ENCODE measurements around the gene PON3. TPM values are rescaled to one million over a fixed set of nuclear protein-coding genes. Genes with fewer than 3 reads are reported as not detected.

PON3 gene
- total RNA-seq, 2 experiments from 2014 or later = not detected

DNA sequence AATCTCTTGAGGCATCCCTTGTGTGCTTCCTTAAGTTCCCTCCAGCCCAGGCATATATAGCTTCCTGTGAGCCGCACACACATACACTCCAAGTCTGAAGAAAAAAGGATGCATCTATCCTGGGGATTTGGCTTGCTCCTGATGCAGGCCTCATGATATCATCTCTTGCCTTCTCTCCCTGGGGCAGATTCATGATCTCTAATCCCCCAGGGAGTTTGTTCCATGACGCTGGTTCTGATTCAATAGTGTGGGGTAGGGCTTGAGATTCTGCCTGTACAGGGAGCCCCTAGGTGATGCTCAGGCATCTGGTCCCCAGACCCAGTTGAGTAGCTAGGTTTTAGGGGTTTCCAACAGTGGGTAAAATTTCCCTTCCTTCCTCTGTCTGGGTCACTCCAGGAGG lies 73.3 kb downstream of the PON3 start:
- Mint-ChIP-seq H3K4me3 (no peak overlapping the region), H3K36me3 (ENCODE audit: low read depth) (no peaks in the 10 kb centered on the region), H3K27me3 (peaks cover 4% of the 10 kb centered on the region), H3K27ac (no peak overlapping the region), H3K9me3 (no peaks in the 10 kb centered on the region), H3K4me1 (peaks cover 7% of the 10 kb centered on the region)
- CTCF ChIA-PET = no interaction called here
- POLR2A ChIA-PET = no interaction called here
- no peak for DNase-seq

GRCh38 chr7:95322396-95322795 lies 73.8 kb downstream of the PON3 start:
- no peak for DNase-seq
- no peak overlapping the region for H3K27ac Mint-ChIP-seq
- H3K36me3 Mint-ChIP-seq (ENCODE audit: low read depth) = no peaks in the 10 kb centered on the region
- ChIA-PET CTCF (no interaction called here), POLR2A (no interaction called here)
- no peaks in the 10 kb centered on the region for H3K9me3 Mint-ChIP-seq
- no peak overlapping the region for H3K4me3 Mint-ChIP-seq
- peaks cover 4% of the 10 kb centered on the region for H3K27me3 Mint-ChIP-seq
- peaks cover 7% of the 10 kb centered on the region for H3K4me1 Mint-ChIP-seq

GRCh38 chr7:95321720-95322119 lies 74.5 kb downstream of the PON3 start:
- H3K4me1 Mint-ChIP-seq = peaks cover 7% of the 10 kb centered on the region
- ChIA-PET CTCF (no interaction called here), POLR2A (no interaction called here)
- H3K36me3 Mint-ChIP-seq (ENCODE audit: low read depth) = no peaks in the 10 kb centered on the region
- no peak overlapping the region for H3K27ac Mint-ChIP-seq
- DNase-seq = no peak
- no peaks in the 10 kb centered on the region for H3K9me3 Mint-ChIP-seq
- H3K4me3 Mint-ChIP-seq = no peak overlapping the region
- peaks cover 4% of the 10 kb centered on the region for H3K27me3 Mint-ChIP-seq

DNA sequence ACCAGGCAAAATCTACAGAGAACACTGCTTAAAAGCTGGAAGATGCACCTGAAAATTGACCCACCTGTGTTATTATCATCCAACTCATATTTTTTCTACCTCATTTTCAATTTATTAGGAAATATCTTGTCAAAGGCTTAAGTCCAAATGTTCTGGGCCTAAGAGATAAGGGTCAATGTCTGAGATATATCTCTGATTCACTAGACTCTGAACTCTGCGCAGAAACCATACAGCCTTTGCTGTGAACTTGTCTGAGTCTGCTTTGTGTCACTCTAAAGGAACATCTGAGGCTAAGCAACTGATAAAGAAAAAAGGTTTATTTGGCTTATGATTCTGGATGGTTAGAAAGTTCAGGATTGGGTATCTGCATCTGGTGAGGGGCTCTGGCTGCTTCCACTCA lies 75.5 kb downstream of the PON3 start:
- peaks cover 7% of the 10 kb centered on the region for H3K4me1 Mint-ChIP-seq
- H3K27me3 Mint-ChIP-seq = no peaks in the 10 kb centered on the region
- CTCF ChIA-PET = interaction anchor here (1.0 kb wide), 1 partner anchor 10 kb away, joined by 3 read pairs; no protein-coding TSS in a partner anchor
- no peak overlapping the region for H3K4me3 Mint-ChIP-seq
- H3K27ac Mint-ChIP-seq = no peak overlapping the region
- no peaks in the 10 kb centered on the region for H3K9me3 Mint-ChIP-seq
- DNase-seq = no peak
- H3K36me3 Mint-ChIP-seq (ENCODE audit: low read depth) = no peaks in the 10 kb centered on the region
- POLR2A ChIA-PET = no interaction called here

DNA sequence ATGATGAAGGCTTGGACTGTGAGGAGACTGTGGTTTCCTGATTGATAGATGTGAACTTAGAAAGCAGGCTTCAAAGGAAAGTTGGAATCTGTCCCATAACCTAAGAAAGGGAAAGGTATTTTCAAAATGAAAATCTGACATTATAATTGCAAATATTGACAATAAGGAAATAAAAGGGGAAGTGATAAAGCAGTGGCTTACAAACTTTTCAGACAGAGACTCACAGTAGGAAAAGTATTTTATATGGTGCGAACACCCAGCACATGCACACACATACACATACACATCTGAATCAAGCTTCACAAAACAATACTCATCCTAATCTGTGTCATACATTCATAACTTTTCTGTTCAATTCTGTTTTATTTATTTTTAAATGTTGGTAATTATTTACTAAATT lies 76.6 kb downstream of the PON3 start:
- Mint-ChIP-seq H3K27ac (no peak overlapping the region), H3K4me3 (no peak overlapping the region), H3K9me3 (no peaks in the 10 kb centered on the region), H3K27me3 (peaks cover 2% of the 10 kb centered on the region), H3K4me1 (peaks cover 1% of the 10 kb centered on the region), H3K36me3 (ENCODE audit: low read depth) (no peaks in the 10 kb centered on the region)
- ChIA-PET POLR2A (no interaction called here), CTCF (no interaction called here)
- DNase-seq = no peak

GRCh38 chr7:95318501-95319100 lies 77.6 kb downstream of the PON3 start:
- Mint-ChIP-seq H3K36me3 (ENCODE audit: low read depth) (no peaks in the 10 kb centered on the region), H3K27me3 (peaks cover 2% of the 10 kb centered on the region), H3K27ac (no peak overlapping the region), H3K4me3 (no peak overlapping the region), H3K9me3 (no peaks in the 10 kb centered on the region), H3K4me1 (no peaks in the 10 kb centered on the region)
- POLR2A ChIA-PET = no interaction called here
- CTCF ChIA-PET = no interaction called here
- no peak for DNase-seq

DNA sequence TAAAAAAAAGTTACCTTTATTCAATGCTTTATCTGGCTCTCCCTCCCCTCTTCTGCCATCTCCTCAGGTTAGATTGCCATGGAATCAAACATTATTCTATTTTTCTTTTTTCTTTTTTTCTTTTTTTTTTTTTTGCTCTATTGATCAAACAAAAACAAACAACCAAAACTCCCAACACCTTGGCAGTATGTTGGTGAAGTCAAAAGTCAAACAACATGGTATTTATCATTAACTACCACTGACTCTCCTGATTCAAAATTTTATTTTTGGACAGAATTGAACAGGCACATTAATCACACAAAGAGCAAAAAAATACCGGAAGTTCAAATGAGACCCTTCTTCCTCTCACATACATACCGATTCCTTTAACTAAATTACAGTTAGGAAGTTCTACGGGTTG lies 78.2 kb downstream of the PON3 start:
- H3K27me3 Mint-ChIP-seq = peaks cover 2% of the 10 kb centered on the region
- POLR2A ChIA-PET = no interaction called here
- H3K36me3 Mint-ChIP-seq (ENCODE audit: low read depth) = no peaks in the 10 kb centered on the region
- no peak overlapping the region for H3K4me3 Mint-ChIP-seq
- CTCF ChIA-PET = interaction anchor here (0.7 kb wide), 1 partner anchor 878 kb away, joined by 3 read pairs; no protein-coding TSS in a partner anchor
- H3K4me1 Mint-ChIP-seq = no peaks in the 10 kb centered on the region
- no peak overlapping the region for H3K27ac Mint-ChIP-seq
- DNase-seq = no peak
- H3K9me3 Mint-ChIP-seq = no peaks in the 10 kb centered on the region

DNA sequence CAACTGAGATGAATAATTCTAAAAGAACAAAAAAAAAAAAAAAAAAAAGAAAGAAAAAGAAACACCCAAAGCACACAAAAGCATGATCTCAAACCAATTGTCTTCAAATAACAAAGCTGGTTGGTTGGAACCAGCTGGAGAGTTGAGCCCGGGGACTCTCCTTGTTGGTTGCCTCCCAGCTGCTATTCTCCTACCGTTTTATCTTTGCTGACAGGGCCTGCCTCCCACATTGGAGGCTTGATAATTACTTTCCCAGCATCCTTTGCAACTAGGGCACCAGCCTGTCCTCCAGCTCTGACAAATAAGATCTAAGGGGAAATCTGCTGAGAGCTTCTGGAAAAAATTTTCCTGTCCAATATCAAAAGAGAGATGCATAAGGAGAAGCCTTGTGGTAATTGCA lies 78.6 kb downstream of the PON3 start:
- CTCF ChIA-PET = interaction anchor here (0.7 kb wide), 1 partner anchor 878 kb away, joined by 3 read pairs; no protein-coding TSS in a partner anchor
- DNase-seq = no peak
- Mint-ChIP-seq H3K4me1 (no peaks in the 10 kb centered on the region), H3K27me3 (peaks cover 2% of the 10 kb centered on the region), H3K36me3 (ENCODE audit: low read depth) (no peaks in the 10 kb centered on the region), H3K9me3 (no peaks in the 10 kb centered on the region), H3K4me3 (no peak overlapping the region), H3K27ac (no peak overlapping the region)
- POLR2A ChIA-PET = no interaction called here

- Mint-ChIP-seq H3K4me3 (no peak overlapping the region), H3K27me3 (peaks cover 2% of the 10 kb centered on the region), H3K4me1 (no peaks in the 10 kb centered on the region), H3K36me3 (ENCODE audit: low read depth) (no peaks in the 10 kb centered on the region), H3K9me3 (no peaks in the 10 kb centered on the region), H3K27ac (no peak overlapping the region)
- ChIA-PET POLR2A (no interaction called here), CTCF (no interaction called here)
- DNase-seq = no peak
These were observed 79.6 kb downstream of the PON3 start for GRCh38 chr7:95316588-95316987.

DNA sequence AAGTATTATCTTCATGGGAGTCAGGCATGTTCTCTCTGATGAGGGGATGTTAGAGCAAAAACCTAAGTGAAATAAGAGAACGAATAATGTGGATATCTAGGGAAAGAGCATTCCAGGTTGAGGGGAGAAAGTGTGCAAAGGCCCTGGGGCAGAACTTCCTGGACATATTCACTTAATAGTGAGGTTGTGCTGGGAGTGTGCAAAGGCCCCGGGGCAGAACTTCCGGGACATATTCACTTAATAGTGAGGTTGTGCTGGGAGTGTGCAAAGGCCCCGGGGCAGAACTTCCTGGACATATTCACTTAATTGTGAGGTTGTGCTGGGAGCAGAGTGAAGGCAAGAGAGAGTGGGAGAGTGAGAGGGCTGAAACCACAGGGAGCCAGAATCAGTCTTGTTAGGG lies 83.6 kb downstream of the PON3 start:
- CTCF ChIA-PET = no interaction called here
- DNase-seq = no peak
- H3K27me3 Mint-ChIP-seq = peaks cover 4% of the 10 kb centered on the region
- no peak overlapping the region for H3K4me3 Mint-ChIP-seq
- POLR2A ChIA-PET = no interaction called here
- no peaks in the 10 kb centered on the region for H3K4me1 Mint-ChIP-seq
- no peaks in the 10 kb centered on the region for H3K9me3 Mint-ChIP-seq
- H3K36me3 Mint-ChIP-seq (ENCODE audit: low read depth) = no peaks in the 10 kb centered on the region
- H3K27ac Mint-ChIP-seq = no peak overlapping the region

DNA sequence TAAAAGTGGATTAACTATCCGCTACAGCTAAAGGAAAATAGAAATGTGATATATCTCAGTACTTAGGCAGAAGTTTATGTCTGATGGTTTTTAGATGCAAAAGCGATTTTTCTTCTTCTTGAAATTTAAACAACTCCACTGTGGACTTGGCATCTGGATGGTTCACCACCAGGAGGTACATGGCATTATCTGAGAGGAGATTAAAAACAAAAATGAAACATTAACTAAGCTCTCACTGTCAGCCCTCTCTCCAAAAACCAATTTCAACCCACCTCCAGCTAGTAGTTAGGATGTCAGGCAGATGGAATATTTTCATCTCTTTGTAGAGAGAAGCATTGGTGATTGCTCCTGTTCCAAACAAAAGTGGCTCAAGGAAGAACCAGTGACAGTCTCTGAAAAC lies 84.8 kb downstream of the PON3 start:
- no peak for DNase-seq
- H3K27ac Mint-ChIP-seq = no peak overlapping the region
- no peaks in the 10 kb centered on the region for H3K4me1 Mint-ChIP-seq
- H3K36me3 Mint-ChIP-seq (ENCODE audit: low read depth) = no peaks in the 10 kb centered on the region
- ChIA-PET POLR2A (no interaction called here), CTCF (interaction anchor here (1.8 kb wide), 1 partner anchor 9 kb away, joined by 3 read pairs; no protein-coding TSS in a partner anchor)
- H3K27me3 Mint-ChIP-seq = peaks cover 4% of the 10 kb centered on the region
- H3K4me3 Mint-ChIP-seq = no peak overlapping the region
- no peaks in the 10 kb centered on the region for H3K9me3 Mint-ChIP-seq

DNA sequence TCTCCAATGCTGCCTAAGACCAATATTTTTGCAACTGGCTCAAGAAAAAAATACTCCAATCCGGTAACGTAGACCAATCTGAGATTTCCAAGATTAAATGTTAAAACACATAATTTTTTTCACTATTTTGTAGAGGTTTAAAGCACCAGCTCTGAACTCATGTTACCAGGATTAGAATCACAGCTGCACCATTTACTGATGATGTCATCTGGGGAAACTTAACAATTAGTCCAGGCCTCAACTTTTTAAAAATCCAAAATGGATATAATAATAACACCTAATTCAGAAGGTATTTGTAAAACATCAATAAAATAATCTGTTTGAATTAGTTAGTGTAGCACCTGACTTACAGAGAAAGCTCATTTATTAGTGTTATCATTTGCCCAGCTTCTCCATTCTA lies 86.2 kb downstream of the PON3 start:
- no peaks in the 10 kb centered on the region for H3K4me1 Mint-ChIP-seq
- H3K36me3 Mint-ChIP-seq (ENCODE audit: low read depth) = no peaks in the 10 kb centered on the region
- ChIA-PET CTCF (interaction anchor here (1.8 kb wide), 1 partner anchor 11 kb away, joined by 3 read pairs; no protein-coding TSS in a partner anchor), POLR2A (no interaction called here)
- no peaks in the 10 kb centered on the region for H3K9me3 Mint-ChIP-seq
- peaks cover 5% of the 10 kb centered on the region for H3K27me3 Mint-ChIP-seq
- no peak for DNase-seq
- no peak overlapping the region for H3K4me3 Mint-ChIP-seq
- H3K27ac Mint-ChIP-seq = no peak overlapping the region
